GM12801 (cell line): ENCODE results near the gene SH3GL1.

Source experiments
- CTCF ChIP-seq: IDR thresholded peaks from one replicate; pipeline ENCODE4 v1.5.1; 2011; ENCODE audit warnings: control low read depth; ENCODE audit not compliant: insufficient read length; ENCODE audit errors: extremely low read depth

Gene SH3GL1

GRCh38 chr19:4376671-4376990 is 23.7 kb downstream of the SH3GL1 start:
- TF ChIP-seq CTCF: no peak

GRCh38 chr19:4376028-4376670 is 24.2 kb downstream of the SH3GL1 start:
- no peak for TF ChIP-seq CTCF

GRCh38 chr19:4375164-4376027 is 25.0 kb downstream of the SH3GL1 start:
- TF ChIP-seq CTCF: no peak

- TF ChIP-seq CTCF: no peak
These were observed 25.7 kb downstream of the SH3GL1 start for GRCh38 chr19:4374498-4375163.

GRCh38 chr19:4373601-4374497 is 26.5 kb downstream of the SH3GL1 start:
- no peak for TF ChIP-seq CTCF

GRCh38 chr19:4373013-4373367 is 27.4 kb downstream of the SH3GL1 start:
- TF ChIP-seq CTCF: no peak
